GM12878 (cell line): ENCODE results near the gene SMPX.

Experiments used
- CREB1 ChIP-seq: IDR thresholded peaks from 2 replicates; pipeline ENCODE4 v1.6.1; 2012; ENCODE audit warnings: low read depth, mild to moderate bottlenecking, inconsistent platforms
- EGR1 ChIP-seq, 2 experiments: IDR thresholded peaks; 1 replicate in 1 of 2; 2 replicates in 1 of 2; pipeline ENCODE4 v1.6.1; 2011 to 2012; ENCODE audit warnings: low read depth in 2 of 2, low read length in 2 of 2, borderline replicate concordance in 1 of 2, mild to moderate bottlenecking in 1 of 2, moderate library complexity in 1 of 2
- ETV6 ChIP-seq, 2 experiments: fragments of 450-650 bp in 1 of 2; IDR thresholded peaks in 1 of 2; conservative IDR thresholded peaks in 1 of 2; 2 replicates each; pipeline ENCODE4 v1.6.1; 2014; ENCODE audit warnings: antibody characterized with exemption in 1 of 2, borderline replicate concordance in 1 of 2, low read depth in 1 of 2, mild to moderate bottlenecking in 1 of 2, moderate library complexity in 1 of 2
- TF ChIP-seq, protein P1 (sequence below), 3 experiments: IDR thresholded peaks in 2 of 3; conservative IDR thresholded peaks in 1 of 3; 2 replicates each; pipeline ENCODE4 v1.5.1; 2011; ENCODE audit warnings: low read depth in 3 of 3, low read length in 3 of 3, mild to moderate bottlenecking in 3 of 3, control low read depth in 2 of 3, moderate library complexity in 2 of 3, inconsistent platforms in 1 of 3, mixed read lengths in 1 of 3; ENCODE audit not compliant: control insufficient read depth in 2 of 3, insufficient read depth in 1 of 3; ENCODE audit errors: extremely low read depth in 1 of 3
- TF ChIP-seq, protein P2 (sequence below): fragments of 450-650 bp; IDR thresholded peaks from 2 replicates; pipeline ENCODE4 v1.6.1; 2016; ENCODE audit warnings: mild to moderate bottlenecking
- TF ChIP-seq, protein P3 (sequence below): IDR thresholded peaks from 2 replicates; pipeline ENCODE4 v1.6.1; 2011; ENCODE audit warnings: mild to moderate bottlenecking, low read depth, low read length, moderate library complexity; ENCODE audit not compliant: insufficient replicate concordance
- TF ChIP-seq, protein P4 (sequence below): IDR thresholded peaks from 2 replicates; pipeline ENCODE4 v1.6.1; 2011; ENCODE audit warnings: borderline replicate concordance, low read depth, mild to moderate bottlenecking, moderate library complexity, low read length; ENCODE audit not compliant: insufficient read depth, poor library complexity, severe bottlenecking
- TF ChIP-seq, protein P5 (sequence below): fragments of 450-650 bp; IDR thresholded peaks from 2 replicates; pipeline ENCODE4 v1.6.1; 2017; ENCODE audit warnings: antibody characterized with exemption, mild to moderate bottlenecking, moderate library complexity

DNA sequence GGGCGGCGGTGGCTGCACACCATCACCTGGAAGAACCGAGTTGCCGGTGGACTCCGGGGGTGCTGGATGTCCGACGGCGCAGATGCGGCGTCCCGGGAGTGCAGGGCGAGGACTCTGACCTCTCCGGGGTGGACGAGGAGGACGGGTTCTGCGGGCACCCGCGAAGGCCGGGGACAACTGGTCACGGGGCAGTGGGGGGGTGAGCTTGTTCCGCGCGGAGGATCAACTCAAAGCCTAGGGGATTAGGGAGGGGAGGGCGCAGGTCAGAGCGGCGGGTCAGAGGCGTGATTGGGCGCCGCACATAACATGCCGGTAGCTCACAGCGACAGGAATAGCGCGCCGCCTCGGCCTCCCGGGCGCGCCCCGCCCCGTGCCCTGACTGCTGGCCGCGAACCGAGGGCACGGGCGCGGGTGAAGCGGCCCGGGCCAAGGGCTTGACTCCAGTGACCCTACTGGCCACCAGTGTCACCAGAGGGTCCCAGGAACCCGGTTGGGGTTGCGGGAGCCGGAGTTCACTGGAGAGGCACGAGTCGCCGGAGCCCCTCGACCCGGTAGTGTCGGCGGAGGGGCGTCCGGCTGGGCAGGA lies 99.7 kb downstream of the SMPX start, which contains the start of gene KLHL34:
- TF ChIP-seq, protein P1, sequence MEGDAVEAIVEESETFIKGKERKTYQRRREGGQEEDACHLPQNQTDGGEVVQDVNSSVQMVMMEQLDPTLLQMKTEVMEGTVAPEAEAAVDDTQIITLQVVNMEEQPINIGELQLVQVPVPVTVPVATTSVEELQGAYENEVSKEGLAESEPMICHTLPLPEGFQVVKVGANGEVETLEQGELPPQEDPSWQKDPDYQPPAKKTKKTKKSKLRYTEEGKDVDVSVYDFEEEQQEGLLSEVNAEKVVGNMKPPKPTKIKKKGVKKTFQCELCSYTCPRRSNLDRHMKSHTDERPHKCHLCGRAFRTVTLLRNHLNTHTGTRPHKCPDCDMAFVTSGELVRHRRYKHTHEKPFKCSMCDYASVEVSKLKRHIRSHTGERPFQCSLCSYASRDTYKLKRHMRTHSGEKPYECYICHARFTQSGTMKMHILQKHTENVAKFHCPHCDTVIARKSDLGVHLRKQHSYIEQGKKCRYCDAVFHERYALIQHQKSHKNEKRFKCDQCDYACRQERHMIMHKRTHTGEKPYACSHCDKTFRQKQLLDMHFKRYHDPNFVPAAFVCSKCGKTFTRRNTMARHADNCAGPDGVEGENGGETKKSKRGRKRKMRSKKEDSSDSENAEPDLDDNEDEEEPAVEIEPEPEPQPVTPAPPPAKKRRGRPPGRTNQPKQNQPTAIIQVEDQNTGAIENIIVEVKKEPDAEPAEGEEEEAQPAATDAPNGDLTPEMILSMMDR (IDR thresholded peaks at IDR 0.05 in 2 of 3, conservative IDR thresholded peaks at IDR 0.05 in 1 of 3; ENCODE audit: control insufficient read depth in 2 of 3, extremely low read depth in 1 of 3, insufficient read depth in 1 of 3, low read depth in 3 of 3, low read length in 3 of 3) = no peak
- TF ChIP-seq EGR1 (IDR thresholded peaks at IDR 0.05; ENCODE audit: borderline replicate concordance in 1 of 2, low read depth in 2 of 2, low read length in 2 of 2) = no peak
- TF ChIP-seq CREB1 = no peak
- TF ChIP-seq, protein P2, sequence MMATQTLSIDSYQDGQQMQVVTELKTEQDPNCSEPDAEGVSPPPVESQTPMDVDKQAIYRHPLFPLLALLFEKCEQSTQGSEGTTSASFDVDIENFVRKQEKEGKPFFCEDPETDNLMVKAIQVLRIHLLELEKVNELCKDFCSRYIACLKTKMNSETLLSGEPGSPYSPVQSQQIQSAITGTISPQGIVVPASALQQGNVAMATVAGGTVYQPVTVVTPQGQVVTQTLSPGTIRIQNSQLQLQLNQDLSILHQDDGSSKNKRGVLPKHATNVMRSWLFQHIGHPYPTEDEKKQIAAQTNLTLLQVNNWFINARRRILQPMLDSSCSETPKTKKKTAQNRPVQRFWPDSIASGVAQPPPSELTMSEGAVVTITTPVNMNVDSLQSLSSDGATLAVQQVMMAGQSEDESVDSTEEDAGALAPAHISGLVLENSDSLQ = no peak
- TF ChIP-seq, protein P3, sequence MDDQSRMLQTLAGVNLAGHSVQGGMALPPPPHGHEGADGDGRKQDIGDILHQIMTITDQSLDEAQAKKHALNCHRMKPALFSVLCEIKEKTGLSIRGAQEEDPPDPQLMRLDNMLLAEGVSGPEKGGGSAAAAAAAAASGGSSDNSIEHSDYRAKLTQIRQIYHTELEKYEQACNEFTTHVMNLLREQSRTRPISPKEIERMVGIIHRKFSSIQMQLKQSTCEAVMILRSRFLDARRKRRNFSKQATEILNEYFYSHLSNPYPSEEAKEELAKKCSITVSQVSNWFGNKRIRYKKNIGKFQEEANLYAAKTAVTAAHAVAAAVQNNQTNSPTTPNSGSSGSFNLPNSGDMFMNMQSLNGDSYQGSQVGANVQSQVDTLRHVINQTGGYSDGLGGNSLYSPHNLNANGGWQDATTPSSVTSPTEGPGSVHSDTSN = no peak
- TF ChIP-seq, protein P4, sequence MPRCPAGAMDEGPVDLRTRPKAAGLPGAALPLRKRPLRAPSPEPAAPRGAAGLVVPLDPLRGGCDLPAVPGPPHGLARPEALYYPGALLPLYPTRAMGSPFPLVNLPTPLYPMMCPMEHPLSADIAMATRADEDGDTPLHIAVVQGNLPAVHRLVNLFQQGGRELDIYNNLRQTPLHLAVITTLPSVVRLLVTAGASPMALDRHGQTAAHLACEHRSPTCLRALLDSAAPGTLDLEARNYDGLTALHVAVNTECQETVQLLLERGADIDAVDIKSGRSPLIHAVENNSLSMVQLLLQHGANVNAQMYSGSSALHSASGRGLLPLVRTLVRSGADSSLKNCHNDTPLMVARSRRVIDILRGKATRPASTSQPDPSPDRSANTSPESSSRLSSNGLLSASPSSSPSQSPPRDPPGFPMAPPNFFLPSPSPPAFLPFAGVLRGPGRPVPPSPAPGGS = no peak
- TF ChIP-seq, protein P5, sequence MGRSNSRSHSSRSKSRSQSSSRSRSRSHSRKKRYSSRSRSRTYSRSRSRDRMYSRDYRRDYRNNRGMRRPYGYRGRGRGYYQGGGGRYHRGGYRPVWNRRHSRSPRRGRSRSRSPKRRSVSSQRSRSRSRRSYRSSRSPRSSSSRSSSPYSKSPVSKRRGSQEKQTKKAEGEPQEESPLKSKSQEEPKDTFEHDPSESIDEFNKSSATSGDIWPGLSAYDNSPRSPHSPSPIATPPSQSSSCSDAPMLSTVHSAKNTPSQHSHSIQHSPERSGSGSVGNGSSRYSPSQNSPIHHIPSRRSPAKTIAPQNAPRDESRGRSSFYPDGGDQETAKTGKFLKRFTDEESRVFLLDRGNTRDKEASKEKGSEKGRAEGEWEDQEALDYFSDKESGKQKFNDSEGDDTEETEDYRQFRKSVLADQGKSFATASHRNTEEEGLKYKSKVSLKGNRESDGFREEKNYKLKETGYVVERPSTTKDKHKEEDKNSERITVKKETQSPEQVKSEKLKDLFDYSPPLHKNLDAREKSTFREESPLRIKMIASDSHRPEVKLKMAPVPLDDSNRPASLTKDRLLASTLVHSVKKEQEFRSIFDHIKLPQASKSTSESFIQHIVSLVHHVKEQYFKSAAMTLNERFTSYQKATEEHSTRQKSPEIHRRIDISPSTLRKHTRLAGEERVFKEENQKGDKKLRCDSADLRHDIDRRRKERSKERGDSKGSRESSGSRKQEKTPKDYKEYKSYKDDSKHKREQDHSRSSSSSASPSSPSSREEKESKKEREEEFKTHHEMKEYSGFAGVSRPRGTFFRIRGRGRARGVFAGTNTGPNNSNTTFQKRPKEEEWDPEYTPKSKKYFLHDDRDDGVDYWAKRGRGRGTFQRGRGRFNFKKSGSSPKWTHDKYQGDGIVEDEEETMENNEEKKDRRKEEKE = no peak
- TF ChIP-seq ETV6 (conservative IDR thresholded peaks at IDR 0.05 in 1 of 2, IDR thresholded peaks at IDR 0.05 in 1 of 2; ENCODE audit: borderline replicate concordance in 1 of 2, low read depth in 1 of 2) = no peak
